H1 (cell line): Measurements from ENCODE around the gene GPR83. TPM values are rescaled to one million over a fixed set of nuclear protein-coding genes. Genes with fewer than 3 reads are reported as not detected.

Source experiments
- CTCF ChIA-PET: fragments of 300-600 bp; sonication (Branson Sonifier 250); formaldehyde crosslinking; loops from one replicate; lab custom pipeline; 2021; ENCODE audit not compliant: partially characterized antibody; lab: Charles Lee
- POLR2A ChIA-PET: fragments of 300-600 bp; sonication (Branson Sonifier 250); formaldehyde crosslinking; loops from one replicate; lab custom pipeline; 2021; ENCODE audit warnings: inconsistent platforms; ENCODE audit not compliant: partially characterized antibody; lab: Charles Lee
- DNase-seq, 2 experiments: peaks; one replicate each; pipeline versions ENCODE4 v3.0.0 to v3.0.0-alpha.2; 2010 to 2022; ENCODE audit warnings: low spot score in 2 of 2, low read depth in 1 of 2, mixed read lengths in 1 of 2
- FAIRE-seq: peaks from 2 replicates; lab custom pipeline; 2011; peaks lifted over from hg19 to GRCh38; lab: Jason Lieb, UNC
- H2AFZ ChIP-seq: 2 replicates; pipeline ENCODE4 v1.8.1; 2012; ENCODE audit warnings: low read length, inconsistent platforms
- H2AK5ac ChIP-seq: 2 replicates; pipeline ENCODE4 v1.6.1; 2013; ENCODE audit warnings: low read depth, low read length
- H2BK120ac ChIP-seq: replicated peaks from 2 replicates; pipeline ENCODE3; 2013; ENCODE audit warnings: low read depth, low read length, inconsistent platforms
- H2BK12ac ChIP-seq: 2 replicates; pipeline ENCODE4 v1.6.1; 2013; ENCODE audit warnings: low read depth, low read length
- H2BK15ac ChIP-seq: 2 replicates; pipeline ENCODE4 v1.6.1; 2013; ENCODE audit warnings: low read length
- H2BK20ac ChIP-seq: 2 replicates; pipeline ENCODE4 v1.6.1; 2013; ENCODE audit warnings: low read length
- H2BK5ac ChIP-seq: 2 replicates; pipeline ENCODE4 v1.6.1; 2013; ENCODE audit warnings: low read depth, low read length
- H3K14ac ChIP-seq: 2 replicates; pipeline ENCODE4 v1.6.1; 2013; ENCODE audit warnings: inconsistent platforms; ENCODE audit not compliant: insufficient read length
- H3K18ac ChIP-seq: 2 replicates; pipeline ENCODE4 v1.6.1; 2013; ENCODE audit warnings: low read length; ENCODE audit errors: extremely low read depth
- H3K23ac ChIP-seq: 2 replicates; pipeline ENCODE4 v1.6.1; 2013; ENCODE audit warnings: inconsistent platforms; ENCODE audit not compliant: insufficient read length
- H3K23me2 ChIP-seq: 2 replicates; pipeline ENCODE4 v1.6.1; 2013; ENCODE audit warnings: low read depth, low read length
- H3K27ac ChIP-seq: 2 replicates; pipeline ENCODE4 v1.6.1; 2011; ENCODE audit warnings: low read depth, low read length, inconsistent platforms
- H3K27me3 ChIP-seq, 4 experiments: replicated peaks in 1 of 4; 1 replicate in 1 of 4; 2 replicates in 3 of 4; pipeline versions ENCODE4 v1.6.1 to v1.8.1; 2011 to 2013; ENCODE audit warnings: low read length in 3 of 4, mild to moderate bottlenecking in 3 of 4, inconsistent platforms in 2 of 4, mixed read lengths in 2 of 4, moderate library complexity in 1 of 4; ENCODE audit not compliant: control insufficient read depth in 3 of 4, insufficient read depth in 3 of 4; ENCODE audit errors: extremely low read depth in 1 of 4
- H3K36me3 ChIP-seq, 4 experiments: 2 replicates each; pipeline versions ENCODE4 v1.6.1 to v1.8.1; 2011 to 2013; ENCODE audit warnings: mild to moderate bottlenecking in 4 of 4, low read length in 3 of 4, moderate library complexity in 2 of 4, control low read depth in 1 of 4, inconsistent platforms in 1 of 4; ENCODE audit not compliant: insufficient read depth in 4 of 4, control insufficient read depth in 2 of 4
- H3K4ac ChIP-seq: replicated peaks from 2 replicates; pipeline ENCODE3; 2013; ENCODE audit warnings: low read length, low read depth, mixed read lengths, inconsistent platforms; ENCODE audit not compliant: insufficient read length
- H3K4me1 ChIP-seq, 4 experiments: replicated peaks in 1 of 4; 1 replicate in 1 of 4; 2 replicates in 3 of 4; pipeline versions ENCODE4 v1.6.1 to v1.8.1; 2011 to 2013; ENCODE audit warnings: low read length in 3 of 4, inconsistent platforms in 2 of 4, mixed read lengths in 1 of 4; ENCODE audit not compliant: insufficient read depth in 4 of 4, control insufficient read depth in 3 of 4
- H3K4me2 ChIP-seq, 2 experiments: 2 replicates each; pipeline versions ENCODE4 v1.6.1 to v1.8.1; 2011 to 2013; ENCODE audit warnings: low read depth in 2 of 2, low read length in 2 of 2, control low read depth in 1 of 2, inconsistent platforms in 1 of 2, mild to moderate bottlenecking in 1 of 2; ENCODE audit not compliant: insufficient read depth in 1 of 2
- H3K4me3 ChIP-seq, 4 experiments: fragments of 200-600, 300-600 bp in 1 of 4; sonication (generic), shearing (Covaris generic), sonication (Bioruptor Twin) in 1 of 4; 2 replicates each; pipeline versions ENCODE4 v1.5.1 to v1.8.1; 2011 to 2016; ENCODE audit warnings: low read length in 4 of 4, low read depth in 3 of 4, control low read depth in 2 of 4, inconsistent platforms in 2 of 4, mild to moderate bottlenecking in 2 of 4, mixed read lengths in 1 of 4, moderate library complexity in 1 of 4; ENCODE audit not compliant: insufficient read depth in 2 of 4; ENCODE audit errors: extremely low read depth in 1 of 4
- H3K56ac ChIP-seq: replicated peaks from 2 replicates; pipeline ENCODE3; 2013; ENCODE audit warnings: low read depth, mild to moderate bottlenecking, mixed read lengths, low read length, inconsistent platforms; ENCODE audit not compliant: insufficient read length
- H3K79me1 ChIP-seq: 2 replicates; pipeline ENCODE4 v1.6.1; 2013; ENCODE audit warnings: low read depth, low read length, control low read depth
- H3K79me2 ChIP-seq, 2 experiments: 2 replicates each; pipeline versions ENCODE4 v1.6.1 to v1.8.1; 2012 to 2013; ENCODE audit warnings: low read length in 2 of 2, mild to moderate bottlenecking in 2 of 2, inconsistent platforms in 1 of 2; ENCODE audit not compliant: insufficient read depth in 2 of 2, control insufficient read depth in 1 of 2
- H3K9ac ChIP-seq, 4 experiments: replicated peaks in 1 of 4; 1 replicate in 1 of 4; 2 replicates in 3 of 4; pipeline versions ENCODE4 v1.6.1 to v1.8.1; 2011 to 2013; ENCODE audit warnings: low read depth in 3 of 4, low read length in 3 of 4, control low read depth in 2 of 4, mild to moderate bottlenecking in 2 of 4, moderate library complexity in 2 of 4, inconsistent platforms in 1 of 4; ENCODE audit errors: extremely low read depth in 1 of 4
- H3K9me3 ChIP-seq, 2 experiments: 2 replicates each; pipeline versions ENCODE4 v1.6.1 to v1.8.1; 2012 to 2013; ENCODE audit warnings: mild to moderate bottlenecking in 2 of 2, moderate library complexity in 2 of 2, control low read depth in 1 of 2, inconsistent platforms in 1 of 2, low read depth in 1 of 2, low read length in 1 of 2, mixed read lengths in 1 of 2; ENCODE audit not compliant: insufficient read depth in 2 of 2
- H4K20me1 ChIP-seq, 2 experiments: replicated peaks in 1 of 2; 2 replicates each; pipeline versions ENCODE3 to v1.8.1; 2011 to 2013; ENCODE audit warnings: inconsistent platforms in 2 of 2, low read length in 2 of 2, mild to moderate bottlenecking in 1 of 2; ENCODE audit not compliant: insufficient read depth in 2 of 2, control insufficient read depth in 1 of 2
- H4K5ac ChIP-seq: 2 replicates; pipeline ENCODE4 v1.6.1; 2013; ENCODE audit warnings: low read length, low read depth, mixed read lengths, inconsistent platforms; ENCODE audit not compliant: insufficient read length
- H4K8ac ChIP-seq: 2 replicates; pipeline ENCODE4 v1.8.0; 2013; ENCODE audit warnings: mild to moderate bottlenecking, moderate library complexity, low read length, inconsistent platforms; ENCODE audit not compliant: insufficient read depth; ENCODE audit errors: extremely low read depth
- H4K91ac ChIP-seq: replicated peaks from 2 replicates; pipeline ENCODE3; 2013; ENCODE audit warnings: low read length, mixed read lengths, inconsistent platforms; ENCODE audit not compliant: insufficient read length
- ASH2L ChIP-seq: fragments of 200-600, 300-600 bp; sonication (generic); IDR thresholded peaks from one replicate; pipeline ENCODE4 v1.7.1; 2017; ENCODE audit warnings: low read length
- ATF2 ChIP-seq: IDR thresholded peaks from 2 replicates; pipeline ENCODE4 v1.6.1; 2012; ENCODE audit warnings: low read length, inconsistent platforms
- BCL11A ChIP-seq, 2 experiments: IDR thresholded peaks; one replicate each; pipeline ENCODE4 v1.6.1; 2011; ENCODE audit warnings: low read depth in 2 of 2, low read length in 2 of 2, mild to moderate bottlenecking in 2 of 2
- CEBPB ChIP-seq: IDR thresholded peaks from 2 replicates; pipeline ENCODE4 v1.6.1; 2012; ENCODE audit warnings: low read depth, low read length
- CHD1 ChIP-seq: IDR thresholded peaks from 2 replicates; pipeline ENCODE4 v1.6.1; 2012; ENCODE audit warnings: low read depth, low read length, improper control_type of control experiment
- EP300 ChIP-seq, 2 experiments: IDR thresholded peaks; 1 replicate in 1 of 2; 2 replicates in 1 of 2; pipeline ENCODE4 v1.6.1; 2011 to 2012; ENCODE audit warnings: low read depth in 2 of 2, low read length in 2 of 2, mild to moderate bottlenecking in 2 of 2, borderline replicate concordance in 1 of 2, inconsistent platforms in 1 of 2, moderate library complexity in 1 of 2
- FOSL1 ChIP-seq: IDR thresholded peaks from 2 replicates; pipeline ENCODE4 v1.6.1; 2011; ENCODE audit warnings: mild to moderate bottlenecking, low read depth, low read length, moderate library complexity; ENCODE audit not compliant: insufficient read depth
- HDAC6 ChIP-seq: IDR thresholded peaks from one replicate; pipeline ENCODE4 v1.7.1; 2012; ENCODE audit warnings: low read depth, mild to moderate bottlenecking, inconsistent platforms, low read length, moderate library complexity
- JUND ChIP-seq: IDR thresholded peaks from 2 replicates; pipeline ENCODE4 v1.6.1; 2011; ENCODE audit warnings: mild to moderate bottlenecking, improper control_type of control experiment, low read length
- KDM5A ChIP-seq: fragments of 200-600 bp; IDR thresholded peaks from 2 replicates; pipeline ENCODE4 v1.7.1; 2012; ENCODE audit warnings: mild to moderate bottlenecking, low read length, inconsistent platforms, mixed read lengths
- NRF1 ChIP-seq: IDR thresholded peaks from 2 replicates; pipeline ENCODE4 v1.6.1; 2011; ENCODE audit warnings: mild to moderate bottlenecking, low read depth, low read length, improper control_type of control experiment
- PHF8 ChIP-seq: fragments of 200-600 bp; sonication (generic); conservative IDR thresholded peaks from 2 replicates; pipeline ENCODE4 v1.7.1; 2012; ENCODE audit warnings: low read depth, mild to moderate bottlenecking, inconsistent platforms, low read length, moderate library complexity
- SP4 ChIP-seq: IDR thresholded peaks from 2 replicates; pipeline ENCODE4 v1.6.1; 2012; ENCODE audit warnings: low read length, inconsistent platforms
- TCF12 ChIP-seq: IDR thresholded peaks from 2 replicates; pipeline ENCODE4 v1.6.1; 2011; ENCODE audit warnings: low read depth, mild to moderate bottlenecking, low read length
- WGBS, 2 experiments: shearing (Covaris generic) in 1 of 2; methylation state at CpG; one replicate each; pipeline versions ENCODE4 v1.1.6 to v1.1.7; 2013 to 2015; ENCODE audit warnings: low lambda C conversion rate in 2 of 2, mixed read lengths in 2 of 2, inconsistent platforms in 1 of 2, low coverage in 1 of 2, missing lambda C conversion rate in 1 of 2; ENCODE audit not compliant: insufficient replicate concordance in 2 of 2, insufficient coverage in 1 of 2, insufficient read length in 1 of 2; ENCODE audit errors: extremely low coverage in 1 of 2, missing lambda C conversion rate in 1 of 2; 5-methylcytosine and 5-hydroxymethylcytosine counted together
- polyA plus RNA-seq, 7 experiments: library from polyadenylated mRNA; depleted of rRNA in 3 of 7; stranded (reverse) in 5 of 7; unstranded in 2 of 7; fragments of >200 nt in 5 of 7; fragments of 200-250 nt in 2 of 7; gene quantifications; 1 replicate in 5 of 7; 2 replicates in 1 of 7; 4 replicates in 1 of 7; pipeline versions ENCODE4 v1.2.1 to v1.2.3, GENCODE V29; 2011 to 2013; ENCODE audit warnings: missing spikeins in 2 of 7, mixed read lengths in 2 of 7
- total RNA-seq: library from RNA; stranded (reverse); fragmentation: NEBNext Ultra II Directional; extraction: Animal tissue kit (Norgen Biotek cat#: 25700); gene quantifications from 2 replicates; pipeline ENCODE4 v1.2.1, GENCODE V29; 2021

GPR83 gene
- total and polyA plus RNA-seq, 2 of the 8 experiments (the other 6 are each of a cell fraction or from before 2014, with no cell fraction given): 0.30 to 1.5 TPM

GRCh38 chr11:94400457-94400838 is 771 bp downstream of the GPR83 start:
- CTCF ChIA-PET: no interaction called here
- H3K9me3 ChIP-seq: no peaks in the 10 kb centered on the region
- TF ChIP-seq BCL11A (IDR thresholded peaks at IDR 0.05; ENCODE audit: low read depth in 2 of 2, low read length in 2 of 2) (no peak), FOSL1 (no peak), CHD1 (no peak), EP300 (IDR thresholded peaks at IDR 0.05; ENCODE audit: borderline replicate concordance in 1 of 2, low read depth in 2 of 2, low read length in 2 of 2) (no peak), ATF2 (no peak), SP4 (no peak), PHF8 (no peak), ASH2L (no peak), CEBPB (no peak), JUND (no peak), TCF12 (no peak), KDM5A (no peak), HDAC6 (no peak), NRF1 (no peak)

More at GRCh38 chr11:94400457-94400838, 771 bp downstream of the GPR83 start:
- H2AFZ ChIP-seq: peak overlapping the region; percentile 94
- no peak for DNase-seq
- H3K4me2 ChIP-seq: peak overlapping the region; percentile 88 to 91
- H3K36me3 ChIP-seq: no peaks in the 10 kb centered on the region
- no peak overlapping the region for H4K91ac ChIP-seq
- H2AK5ac ChIP-seq: no peak overlapping the region
- H3K79me2 ChIP-seq: no peaks in the 10 kb centered on the region
- H2BK12ac ChIP-seq: no peak overlapping the region
- H4K20me1 ChIP-seq: no peaks in the 10 kb centered on the region
- no peak overlapping the region for H3K9ac ChIP-seq
- POLR2A ChIA-PET: no interaction called here
- H3K23ac ChIP-seq: no peak overlapping the region
- no peak overlapping the region for H3K18ac ChIP-seq
- peak overlapping the region; percentile 62; the same call in 1 of the 2 replicates for H4K8ac ChIP-seq
- H2BK120ac ChIP-seq: no peak overlapping the region
- peaks cover 9 to 32% (median 29%) of the 10 kb centered on the region in 4 experiments for H3K27me3 ChIP-seq
- no peak overlapping the region for H3K56ac ChIP-seq
- no peak overlapping the region for H2BK15ac ChIP-seq
- peaks cover 13% of the 10 kb centered on the region; the same call in 1 of the 2 replicates for H3K23me2 ChIP-seq
- H3K14ac ChIP-seq: no peak overlapping the region
- FAIRE-seq: no peak
- no peak overlapping the region for H2BK20ac ChIP-seq
- H4K5ac ChIP-seq: no peak overlapping the region
- H3K4me1 ChIP-seq: peaks cover 0 to 2% (median 0%) of the 10 kb centered on the region in 4 experiments; a peak in 2 of 7 replicates
- no peak overlapping the region for H3K27ac ChIP-seq
- peak overlapping the region; percentile 32 to 66 (median 41); a peak in 7 of 8 replicates for H3K4me3 ChIP-seq
- H3K79me1 ChIP-seq: no peaks in the 10 kb centered on the region
- 62% methylated on average over 4 of the region's 4 CpGs; no CpG with 5 or more reads in 1 of the 2 experiments for WGBS, 2 experiments
- H2BK5ac ChIP-seq: no peak overlapping the region
- no peak overlapping the region for H3K4ac ChIP-seq
